ENCODE data around the gene ABR.
A peak's percentile ranks its signal among the peaks of the same experiment; 100 is the strongest.

DNA sequence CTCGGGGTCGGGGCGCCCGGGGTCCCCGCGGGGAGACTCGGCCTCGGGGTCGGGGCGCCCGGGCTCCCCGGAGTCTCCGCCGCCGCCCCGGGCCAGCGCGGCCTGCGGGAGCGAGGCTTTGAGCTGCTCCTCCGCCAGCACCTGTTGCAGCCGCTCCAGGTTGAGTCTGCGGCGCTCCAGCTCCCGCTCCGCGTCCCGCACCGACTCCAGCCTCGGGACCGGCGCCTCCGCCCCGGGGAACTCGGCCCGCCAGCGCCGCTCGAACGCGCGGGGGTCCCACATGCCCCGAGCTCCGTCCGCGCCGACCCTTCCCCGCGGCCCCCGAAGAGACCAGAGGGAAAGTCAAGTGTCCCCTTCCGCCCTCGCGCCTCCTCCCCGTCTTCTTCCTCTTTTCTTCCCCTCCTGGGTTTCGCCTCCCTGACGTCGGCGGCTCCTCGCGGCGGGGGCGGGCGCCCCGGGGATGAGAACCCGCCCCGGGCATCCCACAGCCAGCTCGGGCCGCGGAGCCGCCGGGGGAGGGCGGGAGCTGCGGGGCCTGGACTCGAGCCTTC, 49.6 kb upstream of the ABR start:
- TF ChIP-seq, protein P1, sequence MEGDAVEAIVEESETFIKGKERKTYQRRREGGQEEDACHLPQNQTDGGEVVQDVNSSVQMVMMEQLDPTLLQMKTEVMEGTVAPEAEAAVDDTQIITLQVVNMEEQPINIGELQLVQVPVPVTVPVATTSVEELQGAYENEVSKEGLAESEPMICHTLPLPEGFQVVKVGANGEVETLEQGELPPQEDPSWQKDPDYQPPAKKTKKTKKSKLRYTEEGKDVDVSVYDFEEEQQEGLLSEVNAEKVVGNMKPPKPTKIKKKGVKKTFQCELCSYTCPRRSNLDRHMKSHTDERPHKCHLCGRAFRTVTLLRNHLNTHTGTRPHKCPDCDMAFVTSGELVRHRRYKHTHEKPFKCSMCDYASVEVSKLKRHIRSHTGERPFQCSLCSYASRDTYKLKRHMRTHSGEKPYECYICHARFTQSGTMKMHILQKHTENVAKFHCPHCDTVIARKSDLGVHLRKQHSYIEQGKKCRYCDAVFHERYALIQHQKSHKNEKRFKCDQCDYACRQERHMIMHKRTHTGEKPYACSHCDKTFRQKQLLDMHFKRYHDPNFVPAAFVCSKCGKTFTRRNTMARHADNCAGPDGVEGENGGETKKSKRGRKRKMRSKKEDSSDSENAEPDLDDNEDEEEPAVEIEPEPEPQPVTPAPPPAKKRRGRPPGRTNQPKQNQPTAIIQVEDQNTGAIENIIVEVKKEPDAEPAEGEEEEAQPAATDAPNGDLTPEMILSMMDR (IDR thresholded peaks at IDR 0.05) = no peak
- peak; percentile 96 for TF ChIP-seq EZH2 (IDR thresholded peaks at IDR 0.05)
- TF ChIP-seq EZH2phosphoT487 (IDR thresholded peaks at IDR 0.05) = peak; percentile 81
